ENCODE measurements around the gene SPRING1. TPM values are rescaled to one million over a fixed set of nuclear protein-coding genes. Genes with fewer than 3 reads are reported as not detected.

The SPRING1 gene
- total RNA-seq, 2 experiments from 2014 or later, result 7.6 to 7.8 TPM

- no peak for DNase-seq
- Histone ChIP-seq H3K4me1 (ENCODE audit: insufficient read depth, low read length) (no peaks in the 10 kb centered on the region), H3K9me3 (ENCODE audit: control insufficient read depth in 1 of 2, insufficient read depth in 1 of 2, low read length in 2 of 2) (no peaks in the 10 kb centered on the region), H3K4me3 (ENCODE audit: low read length) (no peak overlapping the region), H3K36me3 (ENCODE audit: insufficient read depth, low read length) (no peaks in the 10 kb centered on the region), H3K27ac (ENCODE audit: low read depth in 1 of 2, low read length in 2 of 2) (no peak overlapping the region), H3K27me3 (ENCODE audit: control insufficient read depth in 1 of 2, insufficient read depth in 2 of 2, low read length in 2 of 2) (no peaks in the 10 kb centered on the region)
- POLR2A ChIA-PET, result no interaction called here
- H3K4me3 Mint-ChIP-seq, result no peak overlapping the region
- no peak overlapping the region for H3K27ac Mint-ChIP-seq
- no peaks in the 10 kb centered on the region for H3K4me1 Mint-ChIP-seq (ENCODE audit: low read depth)
- no peaks in the 10 kb centered on the region for H3K27me3 Mint-ChIP-seq
- CTCF ChIA-PET, result no interaction called here
- intact Hi-C loops (cut with DNase I, micrococcal nuclease), result no loop called here
- H3K36me3 Mint-ChIP-seq (ENCODE audit: low read depth), result peaks cover 6% of the 10 kb centered on the region
- no peak for TF ChIP-seq CTCF (IDR thresholded peaks at IDR 0.05)
- ATAC-seq (ENCODE audit: poor library complexity), result no peak
- H3K9me3 Mint-ChIP-seq, result no peaks in the 10 kb centered on the region
These were observed 28.9 kb upstream of the SPRING1 start for GRCh38 chr12:116766746-116767145.

- no peak overlapping the region for H3K27ac ChIP-seq (ENCODE audit: low read depth in 1 of 2, low read length in 2 of 2)
- H3K9me3 ChIP-seq (ENCODE audit: control insufficient read depth in 1 of 2, insufficient read depth in 1 of 2, low read length in 2 of 2), result no peaks in the 10 kb centered on the region
- H3K4me1 ChIP-seq (ENCODE audit: insufficient read depth, low read length), result no peaks in the 10 kb centered on the region
- H3K4me3 ChIP-seq (ENCODE audit: low read length), result no peak overlapping the region
- ATAC-seq (ENCODE audit: poor library complexity) (no peak), DNase-seq (no peak)
- CTCF ChIA-PET, result no interaction called here
- H3K27me3 ChIP-seq (ENCODE audit: control insufficient read depth in 1 of 2, insufficient read depth in 2 of 2, low read length in 2 of 2), result no peaks in the 10 kb centered on the region
- Mint-ChIP-seq H3K4me3 (no peak overlapping the region), H3K27ac (no peak overlapping the region), H3K27me3 (no peaks in the 10 kb centered on the region), H3K9me3 (no peaks in the 10 kb centered on the region), H3K36me3 (ENCODE audit: low read depth) (peaks cover 6% of the 10 kb centered on the region), H3K4me1 (ENCODE audit: low read depth) (no peaks in the 10 kb centered on the region)
- no peaks in the 10 kb centered on the region for H3K36me3 ChIP-seq (ENCODE audit: insufficient read depth, low read length)
- no peak for TF ChIP-seq CTCF (IDR thresholded peaks at IDR 0.05)
- POLR2A ChIA-PET, result no interaction called here
- intact Hi-C loops (cut with DNase I, micrococcal nuclease), result no loop called here
These were observed 28.4 kb upstream of the SPRING1 start for GRCh38 chr12:116766285-116766684.

GRCh38 chr12:116765271-116765670 lies 27.4 kb upstream of the SPRING1 start:
- Histone ChIP-seq H3K9me3 (ENCODE audit: control insufficient read depth in 1 of 2, insufficient read depth in 1 of 2, low read length in 2 of 2) (no peaks in the 10 kb centered on the region), H3K4me3 (ENCODE audit: low read length) (no peak overlapping the region), H3K36me3 (ENCODE audit: insufficient read depth, low read length) (no peaks in the 10 kb centered on the region), H3K27me3 (ENCODE audit: control insufficient read depth in 1 of 2, insufficient read depth in 2 of 2, low read length in 2 of 2) (no peaks in the 10 kb centered on the region), H3K4me1 (ENCODE audit: insufficient read depth, low read length) (no peaks in the 10 kb centered on the region), H3K27ac (ENCODE audit: low read depth in 1 of 2, low read length in 2 of 2) (no peak overlapping the region)
- Mint-ChIP-seq H3K4me3 (no peak overlapping the region), H3K9me3 (no peaks in the 10 kb centered on the region), H3K36me3 (ENCODE audit: low read depth) (peaks cover 15% of the 10 kb centered on the region), H3K27me3 (no peaks in the 10 kb centered on the region), H3K4me1 (ENCODE audit: low read depth) (no peaks in the 10 kb centered on the region), H3K27ac (no peak overlapping the region)
- no peak for TF ChIP-seq CTCF (IDR thresholded peaks at IDR 0.05)
- POLR2A ChIA-PET, result no interaction called here
- DNase-seq (no peak), ATAC-seq (ENCODE audit: poor library complexity) (no peak)
- intact Hi-C loops (cut with DNase I, micrococcal nuclease), result no loop called here
- CTCF ChIA-PET, result no interaction called here

Measured in CD4-positive, alpha-beta T cell (primary cell).